Caco-2 (cell line): ENCODE measurements around the gene MTA3. TPM values are rescaled to one million over a fixed set of nuclear protein-coding genes. Genes with fewer than 3 reads are reported as not detected.
"Not testable (repeated sequence)": the region's sequence is repeated elsewhere in the genome, so short reads cannot be mapped to it uniquely, and the experiment has no call there.

Experiments used
- BruUV-seq: library from RNA; stranded (reverse); fragments of 400-500 nt; replicated peaks from 2 replicates; lab custom pipeline; 2021; lab: Mats Ljungman, UMichigan
- CTCF ChIA-PET: fragments of 300-600 bp; sonication (Branson Sonifier 250); formaldehyde crosslinking; loops from one replicate; lab custom pipeline; 2022; ENCODE audit warnings: antibody characterized with exemption; lab: Charles Lee
- POLR2A ChIA-PET: fragments of 300-600 bp; sonication (Branson Sonifier 250); formaldehyde crosslinking; loops from one replicate; lab custom pipeline; 2022; ENCODE audit warnings: antibody characterized with exemption; lab: Charles Lee
- DNase-seq, 2 experiments: peaks; one replicate each; pipeline versions ENCODE4 v3.0.0 to v3.0.0-alpha.2; 2020 to 2022
- H3K27me3 ChIP-seq: replicated peaks from 2 replicates; pipeline ENCODE4 v1.6.0; 2011; ENCODE audit warnings: low read length; ENCODE audit not compliant: control insufficient read depth, insufficient read depth
- H3K36me3 ChIP-seq: 2 replicates; pipeline ENCODE4 v1.5.1; 2011; ENCODE audit warnings: low read length; ENCODE audit not compliant: control insufficient read depth, insufficient read depth
- H3K4me1 ChIP-seq: fragments of 250-450 bp; sonication (Bioruptor Pico); 2 replicates; pipeline ENCODE4 v1.5.1; 2020; ENCODE audit warnings: mild to moderate bottlenecking
- H3K4me3 ChIP-seq: 2 replicates; pipeline ENCODE4 v1.5.1; 2011; ENCODE audit warnings: low read depth, mild to moderate bottlenecking, control low read depth, low read length
- H3K9me3 ChIP-seq: fragments of 250-450 bp; sonication (Bioruptor Pico); 2 replicates; pipeline ENCODE4 v1.5.1; 2020; ENCODE audit warnings: mild to moderate bottlenecking, moderate library complexity
- H3K27ac Mint-ChIP-seq: one replicate; pipeline ENCODE4 v1.8.0; 2022; ENCODE audit warnings: mixed read lengths; ENCODE audit not compliant: unreplicated experiment
- H3K27me3 Mint-ChIP-seq: one replicate; pipeline ENCODE4 v1.8.0; 2022; ENCODE audit warnings: mixed read lengths; ENCODE audit not compliant: insufficient read depth, unreplicated experiment
- H3K36me3 Mint-ChIP-seq: one replicate; pipeline ENCODE4 v1.8.0; 2022; ENCODE audit warnings: mild to moderate bottlenecking, mixed read lengths; ENCODE audit not compliant: insufficient read depth, unreplicated experiment
- H3K4me1 Mint-ChIP-seq: one replicate; pipeline ENCODE4 v1.8.0; 2022; ENCODE audit warnings: low read depth, mixed read lengths; ENCODE audit not compliant: unreplicated experiment
- H3K4me3 Mint-ChIP-seq: one replicate; pipeline ENCODE4 v1.8.0; 2022; ENCODE audit warnings: mild to moderate bottlenecking, moderate library complexity, mixed read lengths; ENCODE audit not compliant: unreplicated experiment
- H3K9me3 Mint-ChIP-seq: one replicate; pipeline ENCODE4 v1.8.0; 2022; ENCODE audit warnings: mixed read lengths; ENCODE audit not compliant: unreplicated experiment
- CTCF ChIP-seq, 2 experiments: fragments of 200-600 bp in 1 of 2; IDR thresholded peaks; 1 replicate in 1 of 2; 2 replicates in 1 of 2; pipeline versions ENCODE4 v1.5.1 to v1.8.0; 2011 to 2022; ENCODE audit warnings: antibody characterized with exemption in 1 of 2, control low read depth in 1 of 2, inconsistent platforms in 1 of 2, low read depth in 1 of 2, low read length in 1 of 2, mild to moderate bottlenecking in 1 of 2, moderate library complexity in 1 of 2; ENCODE audit not compliant: insufficient read depth in 1 of 2, severe bottlenecking in 1 of 2, unreplicated experiment in 1 of 2
- intact Hi-C: fragments of 100-400 bp; cut with micrococcal nuclease; formaldehyde crosslinking; loops from one replicate; pipeline ENCODE4 v1.10.0; 2022; ENCODE audit not compliant: unreplicated experiment
- total RNA-seq: library from RNA; stranded (reverse); gene quantifications from 2 replicates; pipeline ENCODE4 v1.2.3, GENCODE V29; 2022

MTA3 gene
- total RNA-seq, 1 experiment from 2014 or later = 85.7 TPM

GRCh38 chr2:42640261-42640660 lies 71.8 kb downstream of the MTA3 start:
- BruUV-seq = no TSS peak
- CTCF ChIA-PET = no interaction called here
- no peak for DNase-seq
- Histone ChIP-seq H3K4me1 (no peaks in the 10 kb centered on the region), H3K9me3 (no peaks in the 10 kb centered on the region), H3K36me3 (no peaks in the 10 kb centered on the region), H3K4me3 (no peak overlapping the region), H3K27me3 (no peaks in the 10 kb centered on the region)
- Mint-ChIP-seq H3K4me3 (no peak overlapping the region), H3K9me3 (no peaks in the 10 kb centered on the region), H3K27me3 (no peaks in the 10 kb centered on the region), H3K27ac (no peak overlapping the region), H3K4me1 (no peaks in the 10 kb centered on the region), H3K36me3 (peaks cover 15% of the 10 kb centered on the region)
- POLR2A ChIA-PET = no interaction called here
- intact Hi-C loops = no loop called here
- no peak for TF ChIP-seq CTCF (IDR thresholded peaks at IDR 0.05; ENCODE audit: insufficient read depth in 1 of 2, low read depth in 1 of 2, low read length in 1 of 2, severe bottlenecking in 1 of 2, unreplicated experiment in 1 of 2)

- DNase-seq, H3K27me3 Mint-ChIP-seq, H3K9me3 ChIP-seq, CTCF ChIA-PET, BruUV-seq, H3K27me3 ChIP-seq, POLR2A ChIA-PET, H3K9me3 Mint-ChIP-seq, H3K4me1 Mint-ChIP-seq, H3K4me3 ChIP-seq, H3K4me3 Mint-ChIP-seq, H3K27ac Mint-ChIP-seq, H3K4me1 ChIP-seq, H3K36me3 ChIP-seq, intact Hi-C loops: not testable (repeated sequence)
- H3K36me3 Mint-ChIP-seq = peaks cover 32% of the 10 kb centered on the region
These were observed 73.9 kb downstream of the MTA3 start for GRCh38 chr2:42642371-42642770.

- no TSS peak for BruUV-seq
- H3K4me1 Mint-ChIP-seq = no peaks in the 10 kb centered on the region
- no peak overlapping the region for H3K4me3 Mint-ChIP-seq
- no peak overlapping the region for H3K27ac Mint-ChIP-seq
- H3K27me3 Mint-ChIP-seq = no peaks in the 10 kb centered on the region
- H3K36me3 Mint-ChIP-seq = peaks cover 32% of the 10 kb centered on the region
- Histone ChIP-seq H3K4me1 (no peaks in the 10 kb centered on the region), H3K27me3 (no peaks in the 10 kb centered on the region), H3K9me3 (no peaks in the 10 kb centered on the region), H3K36me3 (no peaks in the 10 kb centered on the region), H3K4me3 (no peak overlapping the region)
- intact Hi-C loops = no loop called here
- CTCF ChIA-PET = interaction anchor here (0.6 kb wide), 1 partner anchor 17 kb away, joined by 5 read pairs; no protein-coding TSS in a partner anchor
- no peaks in the 10 kb centered on the region for H3K9me3 Mint-ChIP-seq
- POLR2A ChIA-PET = no interaction called here
- no peak for TF ChIP-seq CTCF (IDR thresholded peaks at IDR 0.05; ENCODE audit: insufficient read depth in 1 of 2, low read depth in 1 of 2, low read length in 1 of 2, severe bottlenecking in 1 of 2, unreplicated experiment in 1 of 2)
- no peak for DNase-seq
These were observed 77.1 kb downstream of the MTA3 start for GRCh38 chr2:42645551-42645950.

- Mint-ChIP-seq H3K27me3 (no peaks in the 10 kb centered on the region), H3K9me3 (no peaks in the 10 kb centered on the region), H3K27ac (no peak overlapping the region), H3K4me1 (peaks cover 7% of the 10 kb centered on the region), H3K4me3 (no peak overlapping the region), H3K36me3 (peaks cover 29% of the 10 kb centered on the region)
- Histone ChIP-seq H3K27me3 (no peaks in the 10 kb centered on the region), H3K9me3 (no peaks in the 10 kb centered on the region), H3K4me1 (no peaks in the 10 kb centered on the region), H3K4me3 (no peak overlapping the region), H3K36me3 (no peaks in the 10 kb centered on the region)
- no peak for DNase-seq
- ChIA-PET CTCF (interaction anchor here (1.1 kb wide), 1 partner anchor 12 kb away, joined by 3 read pairs; no protein-coding TSS in a partner anchor), POLR2A (no interaction called here)
- TF ChIP-seq CTCF (IDR thresholded peaks at IDR 0.05; ENCODE audit: insufficient read depth in 1 of 2, low read depth in 1 of 2, low read length in 1 of 2, severe bottlenecking in 1 of 2, unreplicated experiment in 1 of 2) = no peak
- BruUV-seq = no TSS peak
- intact Hi-C loops = no loop called here
These were observed 80.4 kb downstream of the MTA3 start for GRCh38 chr2:42648796-42649195.
